Heart right ventricle (tissue), 16 donors: ENCODE measurements around the gene MRPL57. TPM values are rescaled to one million over a fixed set of nuclear protein-coding genes. Genes with fewer than 3 reads are reported as not detected.
A peak's percentile ranks its signal among the peaks of the same experiment; 100 is the strongest.

Source experiments
- ATAC-seq, 8 donors: fragments of 200-7000 bp; cut with Tn5 transposase; one replicate each; pipeline ENCODE4 v1.9.1; 2020; ENCODE audit warnings: mild to moderate bottlenecking in 8 of 8, moderate library complexity in 8 of 8, moderate number of reproducible peaks in 1 of 8
- DNase-seq, 2 donors: peaks; one replicate each; pipeline ENCODE4 v3.0.0-alpha.2; 2020
- H3K27ac ChIP-seq, 10 donors: fragments of 200-600 bp; sonication (generic) in 2 of 10; one replicate each; pipeline versions ENCODE4 v1.5.0 to v1.8.0; 2020 to 2022; ENCODE audit warnings: mild to moderate bottlenecking in 3 of 10
- H3K27me3 ChIP-seq, 7 donors: fragments of 200-600 bp; one replicate each; pipeline ENCODE4 v1.8.0; 2021 to 2022; ENCODE audit warnings: mild to moderate bottlenecking in 2 of 7
- H3K36me3 ChIP-seq, 9 donors: fragments of 200-600 bp; sonication (generic) in 1 of 9; one replicate each; pipeline versions ENCODE4 v1.5.0 to v1.8.0; 2020 to 2022; ENCODE audit warnings: mild to moderate bottlenecking in 2 of 9
- H3K4me1 ChIP-seq, 9 donors: fragments of 200-600 bp; sonication (generic) in 1 of 9; one replicate each; pipeline versions ENCODE4 v1.5.0 to v1.8.0; 2020 to 2022; ENCODE audit warnings: mild to moderate bottlenecking in 4 of 9
- H3K4me3 ChIP-seq, 10 donors: fragments of 200-600 bp; sonication (generic) in 2 of 10; one replicate each; pipeline versions ENCODE4 v1.5.0 to v1.8.0; 2020 to 2022; ENCODE audit warnings: mild to moderate bottlenecking in 7 of 10, moderate library complexity in 2 of 10
- H3K9me3 ChIP-seq, 11 donors: fragments of 200-600 bp in 10 of 11; sonication (generic) in 2 of 11; one replicate each; pipeline versions ENCODE4 v1.5.0 to v1.8.0; 2013 to 2022; ENCODE audit warnings: mild to moderate bottlenecking in 2 of 11, control low read depth in 1 of 11, moderate library complexity in 1 of 11
- WGBS, 2 donors: extraction: QIAGEN DNeasy Blood & Tissue Kit; methylation state at CpG; one replicate each; pipeline ENCODE4 v1.1.7; 2013; ENCODE audit warnings: inconsistent platforms in 1 of 2; 5-methylcytosine and 5-hydroxymethylcytosine counted together
- intact Hi-C, 10 donors: fragments of 100-400 bp; cut with DNase I; formaldehyde crosslinking; loops; one replicate each; pipeline versions ENCODE4 v1.11.1 to v1.14.2; 2022
- polyA plus RNA-seq, 2 donors: library from polyadenylated mRNA; stranded (reverse); fragments of 200-250 nt; gene quantifications; one replicate each; pipeline ENCODE4 v1.2.3, GENCODE V29; 2013
- total RNA-seq, 10 donors: library from RNA; stranded (reverse); fragmentation: NEBNext Ultra II Directional in 3 of 10; extraction: Animal tissue kit (Norgen Biotek cat#: 25700) in 3 of 10; gene quantifications; one replicate each; pipeline versions ENCODE4 v1.2.1 to v1.2.4, GENCODE V29; 2021 to 2023
- TF ChIP-seq, protein P1 (sequence below), 9 donors: fragments of 200-600 bp; sonication (generic) in 2 of 9; IDR thresholded peaks; one replicate each; pipeline versions ENCODE4 v1.5.0 to v1.8.0; 2021 to 2022; ENCODE audit warnings: antibody characterized with exemption in 9 of 9, mild to moderate bottlenecking in 5 of 9, moderate library complexity in 1 of 9
- donor health status: Arrhythmogenic right ventricular cardiomyopathy.
- donor health status: ischemic (EF 13 %, LVEDD 7.1; RV severe dilation, severe dysfunction).
- donor health status: healthy with polysubstance abuse.
- donor health status: DM: no; HTN: yes; CAD: no.
- donor health status: DM: no; HTN: no; CAD: no.
- donor health status: ischemic (EF 25% LVEDD 6.9; RV normal size, moderate dysfunction).
- donor health status: ischemic (EF 25% LVEDD 5.7; RV mildly dilated, moderate dysfunction).
- donor health status: healthy.
- donor health status: DM: yes; HTN: yes; CAD: no.
- donor health status: Ischemic cardiomyopathy.
- donor health status: ischemic (EF 35%, LVEDD 5.7; RV mildly dilated, moderate dysfunction).
- donor health status: nonischemic (EF 11% LVEDD 7.7; RV severe dilation, severe dysfunction).
- donor health status: DM: yes; HTN: yes; CAD: no.
- donor health status: PGD.
- donor health status: ischemic (EF 29% LVEDD 5.4; RV normal size, mild dysfunction).
- donor health status: nonischemic (EF 23%, LVEDD 6.1; RV moderate dilation, normal function).

Gene MRPL57
- total and polyA plus RNA-seq, 12 donors: 20.0 to 40.6 (median 23.6) TPM

- 68 to 81% methylated on average over 4 of the region's 4 CpGs for WGBS, 2 donors
- no peak for ATAC-seq
- TF ChIP-seq, protein P1, sequence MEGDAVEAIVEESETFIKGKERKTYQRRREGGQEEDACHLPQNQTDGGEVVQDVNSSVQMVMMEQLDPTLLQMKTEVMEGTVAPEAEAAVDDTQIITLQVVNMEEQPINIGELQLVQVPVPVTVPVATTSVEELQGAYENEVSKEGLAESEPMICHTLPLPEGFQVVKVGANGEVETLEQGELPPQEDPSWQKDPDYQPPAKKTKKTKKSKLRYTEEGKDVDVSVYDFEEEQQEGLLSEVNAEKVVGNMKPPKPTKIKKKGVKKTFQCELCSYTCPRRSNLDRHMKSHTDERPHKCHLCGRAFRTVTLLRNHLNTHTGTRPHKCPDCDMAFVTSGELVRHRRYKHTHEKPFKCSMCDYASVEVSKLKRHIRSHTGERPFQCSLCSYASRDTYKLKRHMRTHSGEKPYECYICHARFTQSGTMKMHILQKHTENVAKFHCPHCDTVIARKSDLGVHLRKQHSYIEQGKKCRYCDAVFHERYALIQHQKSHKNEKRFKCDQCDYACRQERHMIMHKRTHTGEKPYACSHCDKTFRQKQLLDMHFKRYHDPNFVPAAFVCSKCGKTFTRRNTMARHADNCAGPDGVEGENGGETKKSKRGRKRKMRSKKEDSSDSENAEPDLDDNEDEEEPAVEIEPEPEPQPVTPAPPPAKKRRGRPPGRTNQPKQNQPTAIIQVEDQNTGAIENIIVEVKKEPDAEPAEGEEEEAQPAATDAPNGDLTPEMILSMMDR (IDR thresholded peaks at IDR 0.05): no peak
- peaks cover 0 to 64% (median 20%) of the 10 kb centered on the region in 9 donors for H3K36me3 ChIP-seq
- DNase-seq: no peak
- intact Hi-C loops: no loop called here
- H3K27me3 ChIP-seq: no peaks in the 10 kb centered on the region
- H3K4me3 ChIP-seq: no peak overlapping the region
- H3K9me3 ChIP-seq: no peaks in the 10 kb centered on the region
- H3K27ac ChIP-seq: no peak overlapping the region
- H3K4me1 ChIP-seq: peaks cover 0 to 32% (median 16%) of the 10 kb centered on the region in 9 donors
Measured at GRCh38 chr13:21147827-21148226, 28.6 kb upstream of the MRPL57 start.

GRCh38 chr13:21148557-21149258 lies 27.8 kb upstream of the MRPL57 start:
- Histone ChIP-seq H3K9me3 (no peaks in the 10 kb centered on the region), H3K4me3 (no peak overlapping the region), H3K4me1 (peaks cover 0 to 23% (median 7%) of the 10 kb centered on the region in 9 donors), H3K36me3 (peaks cover 0 to 55% (median 19%) of the 10 kb centered on the region in 9 donors), H3K27me3 (no peaks in the 10 kb centered on the region), H3K27ac (peak overlapping the region in 4 of 10 donors; percentile 61 to 78 (median 66))
- intact Hi-C loops: no loop called here
- 72 to 74% methylated on average over 5 of the region's 5 CpGs for WGBS, 2 donors
- TF ChIP-seq, protein P1 (IDR thresholded peaks at IDR 0.05): no peak
- ATAC-seq (no peak), DNase-seq (no peak)

DNA sequence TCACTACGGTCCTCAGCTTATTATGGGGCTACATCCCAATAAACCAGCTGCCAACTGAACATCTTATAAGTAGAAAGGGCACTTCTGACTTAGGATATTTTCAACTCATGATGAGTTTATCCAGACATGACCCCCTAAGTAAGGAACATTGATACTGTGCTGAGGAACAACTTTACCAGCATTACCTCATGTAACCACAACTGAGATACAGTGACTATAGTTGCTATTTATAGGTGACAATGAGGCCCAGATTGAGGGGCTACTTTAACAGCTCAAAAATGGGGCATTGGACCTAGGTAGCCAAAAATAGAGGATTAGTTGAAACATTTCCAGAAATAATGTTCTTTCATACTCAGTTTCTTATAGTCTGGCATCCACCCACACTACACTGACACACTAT lies 26.9 kb upstream of the MRPL57 start:
- H3K27me3 ChIP-seq: no peaks in the 10 kb centered on the region
- H3K27ac ChIP-seq: peak overlapping the region in 6 of 10 donors; percentile 8 to 78 (median 62)
- WGBS, 2 donors: 38 to 55% methylated on average over 1 of the region's 1 CpG
- H3K4me1 ChIP-seq: peaks cover 0 to 15% (median 5%) of the 10 kb centered on the region in 9 donors
- TF ChIP-seq, protein P1 (IDR thresholded peaks at IDR 0.05): no peak
- peak; percentile 55 to 93 (median 89) for ATAC-seq
- no peaks in the 10 kb centered on the region for H3K9me3 ChIP-seq
- H3K36me3 ChIP-seq: peaks cover 0 to 46% (median 19%) of the 10 kb centered on the region in 9 donors
- DNase-seq: no peak
- intact Hi-C loops: no loop called here
- no peak overlapping the region for H3K4me3 ChIP-seq

- Histone ChIP-seq H3K27me3 (no peaks in the 10 kb centered on the region), H3K9me3 (no peaks in the 10 kb centered on the region), H3K4me3 (no peak overlapping the region), H3K27ac (peak overlapping the region in 6 of 10 donors; percentile 8 to 78 (median 62)), H3K4me1 (peaks cover 0 to 14% (median 5%) of the 10 kb centered on the region in 9 donors), H3K36me3 (peaks cover 0 to 42% (median 19%) of the 10 kb centered on the region in 9 donors)
- TF ChIP-seq, protein P1 (IDR thresholded peaks at IDR 0.05): no peak
- ATAC-seq (no peak), DNase-seq (no peak)
- intact Hi-C loops: no loop called here
- 56 to 67% methylated on average over 1 of the region's 1 CpG for WGBS, 2 donors
Measured at GRCh38 chr13:21150013-21150412, 26.4 kb upstream of the MRPL57 start.
